SH-SY5Y (cell line): ENCODE results near the gene TLCD1.

ENCODE experiments used
- GATA2 ChIP-seq: IDR thresholded peaks from 2 replicates; pipeline ENCODE4 v1.6.1; 2011; ENCODE audit warnings: mild to moderate bottlenecking, low read depth, low read length
- GATA3 ChIP-seq: IDR thresholded peaks from 2 replicates; pipeline ENCODE4 v1.6.1; 2011; ENCODE audit warnings: low read depth, mild to moderate bottlenecking, low read length, moderate library complexity

DNA sequence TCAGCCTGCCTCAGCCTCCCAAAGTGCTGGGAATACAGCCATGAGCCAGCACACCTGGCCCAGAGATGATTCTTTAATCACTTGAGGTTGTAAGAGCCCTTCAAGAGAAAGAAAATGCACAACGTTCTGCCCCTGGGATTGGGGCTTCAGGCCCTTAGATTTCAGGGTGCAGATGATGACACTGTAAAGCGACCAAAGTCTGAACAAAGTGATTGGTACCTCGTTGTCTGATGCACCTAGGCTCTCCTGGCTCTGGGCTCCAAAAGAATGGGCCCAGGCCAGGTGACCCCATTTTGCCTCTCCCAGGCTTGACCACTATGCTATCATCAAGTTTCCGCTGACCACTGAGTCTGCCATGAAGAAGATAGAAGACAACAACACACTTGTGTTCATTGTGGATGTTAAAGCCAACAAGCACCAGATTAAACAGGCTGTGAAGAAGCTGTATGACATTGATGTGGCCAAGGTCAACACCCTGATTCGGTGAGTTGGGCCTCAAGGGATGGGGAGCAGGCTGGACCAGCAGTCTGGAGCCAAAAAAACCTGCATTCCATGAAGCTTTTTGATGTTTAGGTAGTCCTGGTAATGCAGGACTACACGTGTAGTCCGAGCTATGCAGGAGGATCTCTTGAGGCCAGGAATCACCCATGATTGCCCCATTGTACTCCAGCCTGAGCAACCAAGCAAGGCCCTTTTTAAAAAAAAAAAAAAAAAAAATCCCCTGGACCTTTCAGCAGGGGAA lies 3.4 kb downstream of the TLCD1 start:
- TF ChIP-seq GATA3: no peak
- no peak for TF ChIP-seq GATA2
